Stimulated activated CD8-positive, alpha-beta memory T cell treated with anti-CD3 and anti-CD28 coated beads, Interleukin-7, amount 100 ng/mL, for 1 hour (primary cell): Measurements from ENCODE around the gene TMEM169.
"Not testable (repeated sequence)": the region's sequence is repeated elsewhere in the genome, so short reads cannot be mapped to it uniquely, and the experiment has no call there.

Source experiments
- DNase-seq, 2 donors: peaks; one replicate each; pipeline ENCODE4 v3.0.0-alpha.2; 2020; ENCODE audit warnings: low read depth in 2 of 2

TMEM169 gene

GRCh38 chr2:216071111-216071851 lies 10.4 kb upstream of the TMEM169 start:
- no peak for DNase-seq

- no peak for DNase-seq
Observed at GRCh38 chr2:216072473-216072872, 9.2 kb upstream of the TMEM169 start.

- no peak for DNase-seq
Observed at GRCh38 chr2:216073773-216074172, 7.9 kb upstream of the TMEM169 start.

GRCh38 chr2:216074380-216074779 lies 7.3 kb upstream of the TMEM169 start:
- DNase-seq = no peak

- DNase-seq = no peak
Observed at GRCh38 chr2:216074794-216075193, 6.9 kb upstream of the TMEM169 start.

GRCh38 chr2:216075510-216076485 lies 5.9 kb upstream of the TMEM169 start:
- DNase-seq = no peak

GRCh38 chr2:216078776-216079175 lies 2.9 kb upstream of the TMEM169 start:
- no peak for DNase-seq

- not testable (repeated sequence) for DNase-seq
Observed at GRCh38 chr2:216080048-216080447, 1.7 kb upstream of the TMEM169 start.

- DNase-seq = no peak
Observed at GRCh38 chr2:216081012-216081411, 707 bp upstream of the TMEM169 start.

- no peak for DNase-seq
Observed at GRCh38 chr2:216082117-216082711, 495 bp downstream of the TMEM169 start.

GRCh38 chr2:216082805-216083204 lies 1.1 kb downstream of the TMEM169 start:
- DNase-seq = no peak

GRCh38 chr2:216083464-216084281 lies 2.0 kb downstream of the TMEM169 start:
- DNase-seq = no peak

- no peak for DNase-seq
Observed at GRCh38 chr2:216084547-216084946, 2.8 kb downstream of the TMEM169 start.

- DNase-seq = no peak
Observed at GRCh38 chr2:216086207-216086893, 4.6 kb downstream of the TMEM169 start.

GRCh38 chr2:216090369-216090786 lies 8.7 kb downstream of the TMEM169 start:
- DNase-seq = no peak

GRCh38 chr2:216092646-216093045 lies 10.9 kb downstream of the TMEM169 start:
- no peak for DNase-seq

GRCh38 chr2:216094701-216095100 lies 13.0 kb downstream of the TMEM169 start:
- DNase-seq = no peak

- no peak for DNase-seq
Observed at GRCh38 chr2:216098421-216099334, 17.0 kb downstream of the TMEM169 start.

- no peak for DNase-seq
Observed at GRCh38 chr2:216101109-216101508, 19.4 kb downstream of the TMEM169 start.

GRCh38 chr2:216103213-216103612 lies 21.5 kb downstream of the TMEM169 start:
- no peak for DNase-seq
